K562 (cell line): ENCODE measurements around the gene FRYL. TPM values are rescaled to one million over a fixed set of nuclear protein-coding genes. Genes with fewer than 3 reads are reported as not detected.

Source experiments
- AFF1 ChIP-seq, 2 experiments: fragments of 450-650 bp; IDR thresholded peaks; 2 replicates each; pipeline ENCODE4 v1.6.1; 2018; ENCODE audit warnings: mild to moderate bottlenecking in 2 of 2, low read depth in 1 of 2; ENCODE audit not compliant: partially characterized antibody in 2 of 2
- CCAR2 ChIP-seq: fragments of 200-400 bp; formaldehyde crosslinking; IDR thresholded peaks from 2 replicates; pipeline ENCODE4 v1.6.1; 2017; ENCODE audit warnings: mild to moderate bottlenecking, low read depth, low read length
- CEBPG ChIP-seq, 3 experiments: fragments of 200-800 bp in 1 of 3; sonication (Bioruptor generic) in 1 of 3; sonication (generic) in 1 of 3; formaldehyde crosslinking in 1 of 3; IDR thresholded peaks in 2 of 3; conservative IDR thresholded peaks in 1 of 3; 2 replicates each; pipeline versions ENCODE4 v1.6.1 to v1.8.0; 2016 to 2022; ENCODE audit warnings: missing compliant biosample characterization in 2 of 3, missing genetic modification characterization in 2 of 3, mild to moderate bottlenecking in 1 of 3, missing genetic modification reagents in 1 of 3
- EP300 ChIP-seq: IDR thresholded peaks from 2 replicates; pipeline ENCODE4 v1.6.1; 2012; ENCODE audit warnings: low read length, improper control_type of control experiment
- HDAC1 ChIP-seq, 2 experiments: fragments of 450-650 bp; IDR thresholded peaks; 2 replicates each; pipeline ENCODE4 v1.6.1; 2016 to 2017; ENCODE audit warnings: inconsistent platforms in 1 of 2, mild to moderate bottlenecking in 1 of 2, moderate library complexity in 1 of 2
- KDM1A ChIP-seq, 2 experiments: fragments of 450-650 bp; IDR thresholded peaks; 2 replicates each; pipeline ENCODE4 v1.6.1; 2016; ENCODE audit warnings: mild to moderate bottlenecking in 2 of 2
- MAFK ChIP-seq: IDR thresholded peaks from 2 replicates; pipeline ENCODE4 v1.6.1; 2011; ENCODE audit warnings: low read length, improper control_type of control experiment
- NFRKB ChIP-seq: fragments of 450-650 bp; IDR thresholded peaks from 2 replicates; pipeline ENCODE4 v1.6.1; 2016; ENCODE audit warnings: low read depth
- NFYB ChIP-seq: IDR thresholded peaks from 2 replicates; pipeline ENCODE4 v1.6.1; 2011; ENCODE audit warnings: mild to moderate bottlenecking, moderate library complexity; ENCODE audit not compliant: insufficient read length; ENCODE audit errors: extremely low read depth
- NUFIP1 ChIP-seq: fragments of 450-650 bp; IDR thresholded peaks from 2 replicates; pipeline ENCODE4 v1.6.1; 2018; ENCODE audit not compliant: partially characterized antibody
- PHF20 ChIP-seq: fragments of 450-650 bp; IDR thresholded peaks from 2 replicates; pipeline ENCODE4 v1.6.1; 2018; ENCODE audit not compliant: partially characterized antibody
- PTBP1 ChIP-seq: fragments of 200-400 bp; formaldehyde crosslinking; IDR thresholded peaks from 2 replicates; pipeline ENCODE4 v1.6.1; 2017; ENCODE audit warnings: low read depth, low read length
- RBM15 ChIP-seq: fragments of 200-400 bp; formaldehyde crosslinking; IDR thresholded peaks from 2 replicates; pipeline ENCODE4 v1.6.1; 2018; ENCODE audit warnings: mild to moderate bottlenecking, low read length, moderate library complexity; ENCODE audit not compliant: insufficient read depth
- RBM25 ChIP-seq: fragments of 200-400 bp; formaldehyde crosslinking; IDR thresholded peaks from 2 replicates; pipeline ENCODE4 v1.6.1; 2018; ENCODE audit warnings: low read length, low read depth, moderate library complexity; ENCODE audit not compliant: severe bottlenecking
- SMARCE1 ChIP-seq: fragments of 450-650 bp; IDR thresholded peaks from 2 replicates; pipeline ENCODE4 v1.7.1; 2016; ENCODE audit warnings: mild to moderate bottlenecking
- SREBF1 ChIP-seq: fragments of 150-350 bp; IDR thresholded peaks from 2 replicates; pipeline ENCODE4 v1.6.1; 2014; ENCODE audit warnings: antibody characterized with exemption, low read depth, low read length, borderline replicate concordance
- STAT5B ChIP-seq: fragments of 250-450 bp; sonication (Bioruptor Pico); IDR thresholded peaks from 2 replicates; pipeline ENCODE4 v1.8.0; 2021; ENCODE audit warnings: mild to moderate bottlenecking, inconsistent platforms
- ZKSCAN8 ChIP-seq: fragments of 200-800 bp; sonication (Bioruptor generic); IDR thresholded peaks from 2 replicates; pipeline ENCODE4 v1.6.1; 2016; ENCODE audit warnings: missing genetic modification characterization, missing compliant biosample characterization
- ZNF408 ChIP-seq: fragments of 250-450 bp; sonication (Bioruptor Pico); IDR thresholded peaks from 2 replicates; pipeline ENCODE4 v1.4.0; 2020; ENCODE audit warnings: low read depth, mild to moderate bottlenecking, moderate library complexity
- ZNF668 ChIP-seq: fragments of 250-450 bp; sonication (Bioruptor Pico); IDR thresholded peaks from 2 replicates; pipeline ENCODE4 v1.8.0; 2022; ENCODE audit warnings: mild to moderate bottlenecking, inconsistent platforms
- ZNF77 ChIP-seq: fragments of 250-450 bp; sonication (Bioruptor Pico); IDR thresholded peaks from 2 replicates; pipeline ENCODE4 v1.5.0; 2020
- polyA plus RNA-seq, 8 experiments: library from polyadenylated mRNA; depleted of rRNA in 4 of 8; stranded (reverse) in 5 of 8; unstranded in 3 of 8; fragments of >200 nt; fragmentation: Nextera tagmentation in 2 of 8; fragmentation: Illumina TruSeq in 1 of 8; extraction: Ambion mirVana in 2 of 8; extraction: Trizol in 1 of 8; gene quantifications; 2 replicates each; pipeline versions ENCODE4 v1.2.1 to v1.2.3, GENCODE V29; 2011 to 2014; ENCODE audit warnings: inconsistent platforms in 1 of 8, missing spikeins in 1 of 8
- total RNA-seq, 7 experiments: library from RNA; depleted of rRNA in 6 of 7; stranded (reverse); fragments of >200 nt in 6 of 7; fragmentation: Illumina TruSeq in 2 of 7; extraction: Trizol in 2 of 7; gene quantifications; 2 replicates each; pipeline versions ENCODE4 v1.2.1 to v1.2.3, GENCODE V29; 2011 to 2021; ENCODE audit warnings: low replicate concordance in 1 of 7
- TF ChIP-seq, protein P1 (sequence below): sonication (generic); formaldehyde crosslinking; IDR thresholded peaks from 2 replicates; pipeline ENCODE4 v1.4.0; 2020; ENCODE audit warnings: mild to moderate bottlenecking, missing genetic modification reagents
- TF ChIP-seq, protein P2 (sequence below), 2 experiments: IDR thresholded peaks; 2 replicates each; pipeline ENCODE4 v1.6.1; 2011; ENCODE audit warnings: borderline replicate concordance in 1 of 2, control low read depth in 1 of 2, low read depth in 1 of 2, low read length in 1 of 2, mild to moderate bottlenecking in 1 of 2, mixed read lengths in 1 of 2, moderate library complexity in 1 of 2; ENCODE audit not compliant: insufficient read depth in 1 of 2, insufficient read length in 1 of 2, poor library complexity in 1 of 2, severe bottlenecking in 1 of 2; ENCODE audit errors: extremely low read depth in 1 of 2

FRYL gene
- total and polyA plus RNA-seq, 9 of the 15 experiments (the other 6 are each of a cell fraction or from before 2014, with no cell fraction given): 7.2 to 34.9 (median 15.9) TPM

DNA sequence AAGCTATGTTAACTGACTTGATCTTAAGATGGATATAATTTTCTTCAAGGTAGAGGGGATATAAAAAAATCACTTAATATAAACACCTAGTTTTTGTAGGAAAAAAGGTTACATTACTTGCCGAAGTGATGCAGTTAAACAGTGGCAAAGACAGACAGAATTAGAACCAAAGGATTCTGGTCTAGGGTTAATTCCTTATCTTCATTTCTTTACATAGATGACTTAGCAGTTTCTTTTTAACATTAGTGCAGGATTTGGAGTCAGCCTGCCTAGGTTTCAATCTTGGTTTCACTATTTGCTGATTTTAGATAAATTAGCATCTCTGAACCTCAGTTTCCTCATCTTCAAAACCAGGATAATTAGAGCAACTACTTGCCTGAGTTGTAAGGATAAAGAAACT, 275.7 kb downstream of the FRYL start (continued):
- TF ChIP-seq, protein P1, sequence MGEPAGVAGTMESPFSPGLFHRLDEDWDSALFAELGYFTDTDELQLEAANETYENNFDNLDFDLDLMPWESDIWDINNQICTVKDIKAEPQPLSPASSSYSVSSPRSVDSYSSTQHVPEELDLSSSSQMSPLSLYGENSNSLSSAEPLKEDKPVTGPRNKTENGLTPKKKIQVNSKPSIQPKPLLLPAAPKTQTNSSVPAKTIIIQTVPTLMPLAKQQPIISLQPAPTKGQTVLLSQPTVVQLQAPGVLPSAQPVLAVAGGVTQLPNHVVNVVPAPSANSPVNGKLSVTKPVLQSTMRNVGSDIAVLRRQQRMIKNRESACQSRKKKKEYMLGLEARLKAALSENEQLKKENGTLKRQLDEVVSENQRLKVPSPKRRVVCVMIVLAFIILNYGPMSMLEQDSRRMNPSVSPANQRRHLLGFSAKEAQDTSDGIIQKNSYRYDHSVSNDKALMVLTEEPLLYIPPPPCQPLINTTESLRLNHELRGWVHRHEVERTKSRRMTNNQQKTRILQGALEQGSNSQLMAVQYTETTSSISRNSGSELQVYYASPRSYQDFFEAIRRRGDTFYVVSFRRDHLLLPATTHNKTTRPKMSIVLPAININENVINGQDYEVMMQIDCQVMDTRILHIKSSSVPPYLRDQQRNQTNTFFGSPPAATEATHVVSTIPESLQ (CRISPR knock-in tag): no peak
- TF ChIP-seq SMARCE1 (peak; percentile 66), ZNF668 (CRISPR knock-in tag) (no peak), CCAR2 (no peak), CEBPG (CRISPR knock-in tag; IDR thresholded peaks at IDR 0.05) (no peak), CEBPG (tag; conservative IDR thresholded peaks at IDR 0.05 in 1 of 2, IDR thresholded peaks at IDR 0.05 in 1 of 2) (no peak), AFF1 (IDR thresholded peaks at IDR 0.05; ENCODE audit: low read depth in 1 of 2, partially characterized antibody in 2 of 2) (no peak), KDM1A (IDR thresholded peaks at IDR 0.05) (peak; percentile 47 to 48; a peak in 2 of 4 replicates), EP300 (peak; percentile 42; the same call in 1 of the 2 replicates), ZNF77 (CRISPR knock-in tag) (no peak), HDAC1 (IDR thresholded peaks at IDR 0.05) (no peak), PTBP1 (no peak), NFRKB (no peak), ZNF408 (no peak), NUFIP1 (no peak), ZKSCAN8 (no peak), STAT5B (CRISPR knock-in tag) (no peak), MAFK (peak; percentile 82), PHF20 (no peak), NFYB (no peak), SREBF1 (no peak), RBM15 (no peak), RBM25 (no peak)
- TF ChIP-seq, protein P2, sequence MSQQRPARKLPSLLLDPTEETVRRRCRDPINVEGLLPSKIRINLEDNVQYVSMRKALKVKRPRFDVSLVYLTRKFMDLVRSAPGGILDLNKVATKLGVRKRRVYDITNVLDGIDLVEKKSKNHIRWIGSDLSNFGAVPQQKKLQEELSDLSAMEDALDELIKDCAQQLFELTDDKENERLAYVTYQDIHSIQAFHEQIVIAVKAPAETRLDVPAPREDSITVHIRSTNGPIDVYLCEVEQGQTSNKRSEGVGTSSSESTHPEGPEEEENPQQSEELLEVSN (IDR thresholded peaks at IDR 0.05; ENCODE audit: borderline replicate concordance in 1 of 2, extremely low read depth in 1 of 2, insufficient read depth in 1 of 2, insufficient read length in 1 of 2, low read depth in 1 of 2, low read length in 1 of 2, poor library complexity in 1 of 2, severe bottlenecking in 1 of 2): no peak
